Colonic mucosa (tissue), 4 donors: ENCODE results near the gene RNF41. TPM values are rescaled to one million over a fixed set of nuclear protein-coding genes. Genes with fewer than 3 reads are reported as not detected.
"Not testable (repeated sequence)": the region's sequence is repeated elsewhere in the genome, so short reads cannot be mapped to it uniquely, and the experiment has no call there.

ENCODE experiments used
- DNase-seq: peaks from one replicate; pipeline ENCODE4 v3.0.0-alpha.2; 2020
- H3K27ac ChIP-seq: fragments of 200-600 bp; one replicate; pipeline ENCODE4 v1.8.0; 2021
- H3K27me3 ChIP-seq: fragments of 200-600 bp; one replicate; pipeline ENCODE4 v1.8.0; 2021
- H3K36me3 ChIP-seq: fragments of 200-600 bp; one replicate; pipeline ENCODE4 v1.8.0; 2021
- H3K4me1 ChIP-seq: fragments of 200-600 bp; one replicate; pipeline ENCODE4 v1.8.0; 2021; ENCODE audit warnings: mild to moderate bottlenecking
- H3K4me3 ChIP-seq: fragments of 200-600 bp; one replicate; pipeline ENCODE4 v1.8.0; 2021
- H3K9ac ChIP-seq, 2 donors: one replicate each; pipeline ENCODE4 v1.7.0; 2013; ENCODE audit warnings: control low read depth in 2 of 2, low read depth in 2 of 2, low read length in 2 of 2
- H3K9me3 ChIP-seq: fragments of 200-600 bp; one replicate; pipeline ENCODE4 v1.8.0; 2021
- intact Hi-C: fragments of 100-400 bp; cut with DNase I; formaldehyde crosslinking; loops from one replicate; pipeline ENCODE4 v1.14.1; 2022
- total RNA-seq, 2 donors: library from RNA; stranded (reverse); fragmentation: NEBNext Ultra II Directional in 1 of 2; extraction: Animal tissue kit (Norgen Biotek cat#: 25700) in 1 of 2; gene quantifications; one replicate each; pipeline ENCODE4 v1.2.1, GENCODE V29; 2021
- TF ChIP-seq, protein P1 (sequence below): fragments of 200-600 bp; IDR thresholded peaks from one replicate; pipeline ENCODE4 v1.8.0; 2022; ENCODE audit warnings: antibody characterized with exemption, mild to moderate bottlenecking
- donor health status: healthy.
- donor health status: DM: no; HTN: no; CAD: no.
- donor health status: DM: no; HTN: no; CAD: no.

The RNF41 gene
- total RNA-seq, 2 donors from 2014 or later: 29.0 to 36.0 TPM

DNA sequence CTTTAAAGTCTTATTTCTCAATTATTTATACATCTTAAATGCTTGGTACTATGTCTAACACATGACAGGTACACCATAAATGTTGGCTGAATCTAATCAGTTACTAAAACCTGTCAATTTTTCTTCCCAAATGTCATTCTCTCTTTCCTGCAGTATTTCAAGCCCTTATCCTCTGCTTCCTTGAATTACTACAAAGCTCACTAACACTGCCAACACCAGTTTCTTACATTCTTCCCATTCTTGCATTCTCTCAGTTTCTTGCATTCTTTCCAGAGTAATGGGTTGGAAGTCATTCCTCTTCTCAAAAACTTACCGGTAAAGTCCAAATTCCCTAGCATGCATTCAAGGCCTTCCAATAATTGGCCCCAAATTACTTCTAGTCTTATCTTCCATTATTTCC lies 22.9 kb downstream of the RNF41 start:
- DNase-seq: no peak
- Histone ChIP-seq H3K27me3 (no peaks in the 10 kb centered on the region), H3K4me3 (no peak overlapping the region), H3K9ac (no peak overlapping the region), H3K9me3 (no peaks in the 10 kb centered on the region), H3K36me3 (no peaks in the 10 kb centered on the region), H3K4me1 (no peaks in the 10 kb centered on the region), H3K27ac (no peak overlapping the region)
- intact Hi-C loops: no loop called here
- TF ChIP-seq, protein P1, sequence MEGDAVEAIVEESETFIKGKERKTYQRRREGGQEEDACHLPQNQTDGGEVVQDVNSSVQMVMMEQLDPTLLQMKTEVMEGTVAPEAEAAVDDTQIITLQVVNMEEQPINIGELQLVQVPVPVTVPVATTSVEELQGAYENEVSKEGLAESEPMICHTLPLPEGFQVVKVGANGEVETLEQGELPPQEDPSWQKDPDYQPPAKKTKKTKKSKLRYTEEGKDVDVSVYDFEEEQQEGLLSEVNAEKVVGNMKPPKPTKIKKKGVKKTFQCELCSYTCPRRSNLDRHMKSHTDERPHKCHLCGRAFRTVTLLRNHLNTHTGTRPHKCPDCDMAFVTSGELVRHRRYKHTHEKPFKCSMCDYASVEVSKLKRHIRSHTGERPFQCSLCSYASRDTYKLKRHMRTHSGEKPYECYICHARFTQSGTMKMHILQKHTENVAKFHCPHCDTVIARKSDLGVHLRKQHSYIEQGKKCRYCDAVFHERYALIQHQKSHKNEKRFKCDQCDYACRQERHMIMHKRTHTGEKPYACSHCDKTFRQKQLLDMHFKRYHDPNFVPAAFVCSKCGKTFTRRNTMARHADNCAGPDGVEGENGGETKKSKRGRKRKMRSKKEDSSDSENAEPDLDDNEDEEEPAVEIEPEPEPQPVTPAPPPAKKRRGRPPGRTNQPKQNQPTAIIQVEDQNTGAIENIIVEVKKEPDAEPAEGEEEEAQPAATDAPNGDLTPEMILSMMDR: no peak

DNA sequence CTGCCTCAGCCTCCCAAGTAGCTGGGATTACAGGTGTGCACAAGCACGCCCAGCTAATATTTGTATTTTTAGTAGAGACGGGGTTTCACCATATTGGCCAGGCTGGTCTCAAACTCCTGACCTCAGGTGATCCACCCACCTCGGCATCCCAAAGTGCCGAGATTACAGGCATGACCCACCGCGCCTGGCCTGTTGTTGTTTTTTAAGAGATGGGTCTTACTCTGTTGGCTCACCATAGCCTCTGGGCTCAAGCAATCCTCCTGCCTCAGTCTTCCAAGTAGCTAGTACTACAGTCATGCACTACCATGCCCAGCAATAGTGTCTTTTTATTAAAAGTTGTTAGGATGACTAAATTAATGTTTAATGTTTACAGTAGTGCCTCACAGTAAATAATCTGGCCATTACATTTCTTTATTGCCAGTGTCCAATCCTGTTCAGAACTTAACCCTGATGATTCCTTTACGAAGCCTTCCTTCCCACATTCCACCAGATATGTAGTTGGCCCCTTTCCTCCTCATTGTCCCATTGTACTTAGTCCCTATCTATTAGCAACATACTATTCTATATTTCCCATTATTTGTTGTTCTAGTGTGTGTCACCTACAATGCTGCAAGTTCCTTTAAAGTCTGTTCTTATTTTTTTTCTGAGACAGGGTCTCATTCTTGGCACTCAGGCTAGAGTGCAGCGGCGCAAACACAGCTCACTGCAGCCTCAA lies 23.6 kb downstream of the RNF41 start:
- H3K4me1 ChIP-seq: no peaks in the 10 kb centered on the region
- intact Hi-C loops: no loop called here
- no peak overlapping the region for H3K27ac ChIP-seq

DNA sequence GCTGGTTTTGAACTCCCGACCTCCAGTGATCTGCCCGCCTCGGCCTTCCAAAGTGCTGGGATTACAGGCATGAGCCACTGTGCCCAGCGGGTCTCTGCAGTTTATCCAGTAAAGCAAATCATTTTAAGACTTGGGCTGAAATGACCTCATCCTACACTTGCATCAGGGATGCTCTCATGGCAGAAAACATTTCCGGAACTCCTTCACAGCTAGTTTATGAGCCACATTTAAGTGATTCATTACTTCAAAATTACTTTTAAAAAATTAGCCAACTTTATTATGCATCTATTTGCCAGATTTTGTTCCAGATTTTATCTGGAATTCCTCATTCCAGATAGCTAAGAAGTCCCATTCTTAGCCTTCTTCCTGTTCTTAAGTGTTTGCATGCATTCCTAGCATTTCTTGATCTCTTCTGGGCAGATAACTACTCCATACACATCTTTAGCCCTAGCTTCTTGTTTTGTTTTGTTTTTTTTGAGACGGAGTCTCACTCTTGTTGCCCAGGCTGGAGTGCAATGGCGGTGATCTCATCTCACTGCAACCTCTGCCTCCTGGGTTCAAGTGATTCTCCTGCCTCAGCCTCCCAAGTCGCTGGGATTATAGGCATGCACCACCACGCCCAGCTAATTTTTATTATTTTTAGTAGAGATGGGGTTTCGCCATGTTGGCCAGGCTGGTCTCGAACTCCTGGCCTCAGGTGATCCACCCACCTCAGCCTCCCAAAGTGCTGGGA lies 24.7 kb downstream of the RNF41 start:
- H3K9me3 ChIP-seq, H3K9ac ChIP-seq, DNase-seq, H3K27ac ChIP-seq, H3K27me3 ChIP-seq, H3K4me1 ChIP-seq, H3K36me3 ChIP-seq, H3K4me3 ChIP-seq, intact Hi-C loops: not testable (repeated sequence)

More for the DNA sequence above, 23.6 kb downstream of the RNF41 start:
- H3K4me3 ChIP-seq: no peak overlapping the region
- no peak for DNase-seq
- TF ChIP-seq, protein P1: no peak
- no peaks in the 10 kb centered on the region for H3K36me3 ChIP-seq
- H3K9me3 ChIP-seq: no peaks in the 10 kb centered on the region
- no peak overlapping the region for H3K9ac ChIP-seq
- no peaks in the 10 kb centered on the region for H3K27me3 ChIP-seq

DNA sequence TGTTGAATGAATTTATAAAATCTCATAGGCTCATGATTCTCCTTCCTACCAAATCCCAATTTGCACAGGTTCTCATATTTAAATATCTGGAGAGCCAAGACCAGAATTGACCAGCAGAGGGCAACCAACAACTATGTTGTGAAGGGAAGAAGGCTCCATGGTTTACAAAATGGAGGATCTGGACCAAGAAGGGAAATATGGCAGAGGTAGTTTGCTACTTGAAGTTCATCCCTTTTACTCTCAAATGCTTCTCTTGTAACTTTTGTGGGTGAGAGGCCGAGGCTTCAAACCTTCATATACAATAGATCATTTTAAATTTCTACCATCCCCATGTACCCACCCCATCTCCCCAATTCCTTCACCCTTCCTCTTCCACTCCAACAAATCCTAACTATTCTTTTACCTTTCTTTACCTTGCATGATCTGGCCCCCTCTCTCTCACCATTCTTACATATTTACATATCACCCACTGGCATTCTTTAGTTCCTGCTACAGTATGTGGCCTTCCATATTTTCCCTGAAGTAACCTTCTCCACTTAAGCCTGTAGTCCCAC lies 28.6 kb downstream of the RNF41 start:
- Histone ChIP-seq H3K36me3 (no peaks in the 10 kb centered on the region), H3K9me3 (no peaks in the 10 kb centered on the region), H3K4me1 (peaks cover 2% of the 10 kb centered on the region), H3K9ac (no peak overlapping the region), H3K4me3 (no peak overlapping the region), H3K27me3 (no peaks in the 10 kb centered on the region), H3K27ac (no peak overlapping the region)
- peak; percentile 93 for DNase-seq
- intact Hi-C loops: loop anchor here (5.0 kb wide), 1 partner anchor 269 kb away; no protein-coding TSS in a partner anchor
- TF ChIP-seq, protein P1: peak; percentile 74

DNA sequence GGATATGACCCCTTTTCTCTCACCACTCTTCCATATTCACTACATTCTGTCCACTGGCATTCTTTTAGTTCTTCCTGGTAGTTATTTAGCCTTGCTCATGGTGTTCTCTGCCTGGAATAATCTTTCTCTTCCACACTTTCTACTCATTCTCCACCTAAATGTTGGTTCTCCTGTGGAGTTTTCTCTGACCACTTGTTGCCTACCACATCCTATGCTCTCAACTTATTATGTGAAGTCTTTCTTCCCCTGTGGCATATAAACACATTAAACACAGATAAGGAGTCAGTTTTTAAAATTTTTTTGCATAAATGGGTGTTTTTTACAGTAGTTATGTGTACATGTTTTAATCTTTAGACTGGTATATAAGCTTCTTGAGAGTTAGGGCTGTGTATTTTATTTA lies 29.1 kb downstream of the RNF41 start:
- intact Hi-C loops: loop anchor here (5.0 kb wide), 1 partner anchor 270 kb away; no protein-coding TSS in a partner anchor

More for the DNA sequence above, 29.1 kb downstream of the RNF41 start:
- H3K36me3 ChIP-seq: no peaks in the 10 kb centered on the region
- no peaks in the 10 kb centered on the region for H3K27me3 ChIP-seq
- no peak overlapping the region for H3K27ac ChIP-seq
- TF ChIP-seq, protein P1: no peak
- no peak for DNase-seq
- no peak overlapping the region for H3K4me3 ChIP-seq
- H3K9ac ChIP-seq: no peak overlapping the region
- peaks cover 4% of the 10 kb centered on the region for H3K4me1 ChIP-seq
- H3K9me3 ChIP-seq: no peaks in the 10 kb centered on the region
